AG04450 (cell line): ENCODE data around the gene ATG2A. TPM values are rescaled to one million over a fixed set of nuclear protein-coding genes. Genes with fewer than 3 reads are reported as not detected.
"Not testable (repeated sequence)": the region's sequence is repeated elsewhere in the genome, so short reads cannot be mapped to it uniquely, and the experiment has no call there.

Experiments used
- CTCF ChIA-PET: fragments of 300-600, 350-600 bp; formaldehyde crosslinking; extraction: SDS; loops from one replicate; lab custom pipeline; 2022; ENCODE audit warnings: antibody characterized with exemption, inconsistent platforms; lab: Charles Lee
- POLR2A ChIA-PET: fragments of 350-600 bp; formaldehyde crosslinking; extraction: SDS; loops from one replicate; lab custom pipeline; 2021; ENCODE audit warnings: antibody characterized with exemption, inconsistent platforms; lab: Yijun Ruan, JAX
- DNase-seq: peaks from one replicate; pipeline ENCODE4 v3.0.0-alpha.2; 2011; ENCODE audit warnings: low read depth, low spot score
- H3K27ac ChIP-seq: one replicate; pipeline ENCODE4 v1.5.1; 2012; ENCODE audit warnings: low read depth, low read length, control low read depth
- H3K27me3 ChIP-seq: one replicate; pipeline ENCODE4 v1.6.0; 2012; ENCODE audit warnings: low read length; ENCODE audit not compliant: control insufficient read depth, insufficient read depth
- H3K4me3 ChIP-seq: 2 replicates; pipeline ENCODE4 v1.5.1; 2011; ENCODE audit warnings: mild to moderate bottlenecking, low read depth, low read length, control low read depth
- H3K9me3 ChIP-seq: 2 replicates; pipeline ENCODE4 v1.5.1; 2012; ENCODE audit warnings: low read length; ENCODE audit not compliant: control insufficient read depth, insufficient read depth
- CTCF ChIP-seq: IDR thresholded peaks from 2 replicates; pipeline ENCODE4 v1.5.1; 2011; ENCODE audit warnings: low read depth, low read length, control low read depth, inconsistent platforms
- polyA plus RNA-seq: library from polyadenylated mRNA; depleted of rRNA; stranded (reverse); fragments of >200 nt; gene quantifications from 2 replicates; pipeline ENCODE4 v1.2.3, GENCODE V29; 2011; rRNA removed
- small RNA-seq: library from RNA; depleted of rRNA; stranded (forward); fragments of <200 nt; gene quantifications from one replicate; pipeline ENCODE3, GENCODE V24; 2012; ENCODE audit warnings: low read depth; ENCODE audit not compliant: insufficient read length

Gene ATG2A
- polyA plus RNA-seq, 1 experiment, result 3.7 TPM

- Histone ChIP-seq H3K27me3 (no peaks in the 10 kb centered on the region), H3K27ac (peak overlapping the region; percentile 21), H3K4me3 (no peak overlapping the region), H3K9me3 (no peaks in the 10 kb centered on the region)
- ChIA-PET POLR2A (interaction anchor here (0.7 to 1.5 kb wide), 4 partner anchors 22 to 167 kb away, joined by 3 to 4 read pairs (median 3); partner anchors contain the start of gene ARL2), CTCF (interaction anchor here (0.6 to 8.3 kb wide), 16 partner anchors 9 to 243 kb away, joined by 3 to 86 read pairs (median 5); partner anchors contain the start of gene BATF2)
- peak; percentile 63 for DNase-seq
- TF ChIP-seq CTCF, result peak; percentile 96
Observed at GRCh38 chr11:64846998-64847666, 69.9 kb downstream of the ATG2A start.

- H3K4me3 ChIP-seq, H3K27ac ChIP-seq, DNase-seq, H3K9me3 ChIP-seq, H3K27me3 ChIP-seq: not testable (repeated sequence)
- CTCF ChIA-PET, result interaction anchor here (0.5 to 8.3 kb wide), 13 partner anchors 11 to 407 kb away, joined by 3 to 86 read pairs (median 4); partner anchors contain the start of genes ARL2 and BATF2
- POLR2A ChIA-PET, result interaction anchor here (0.7 to 1.4 kb wide), 3 partner anchors 31 to 42 kb away, joined by 3 to 8 read pairs (median 3); no protein-coding TSS in a partner anchor
Observed at GRCh38 chr11:64845776-64846129, 71.3 kb downstream of the ATG2A start.

GRCh38 chr11:64845129-64845775 lies 71.8 kb downstream of the ATG2A start:
- Histone ChIP-seq H3K9me3 (no peaks in the 10 kb centered on the region), H3K27ac (no peak overlapping the region), H3K4me3 (no peak overlapping the region), H3K27me3 (no peaks in the 10 kb centered on the region)
- ChIA-PET POLR2A (interaction anchor here (0.6 to 1.4 kb wide), 4 partner anchors 32 to 45 kb away, joined by 3 to 8 read pairs (median 3); no protein-coding TSS in a partner anchor), CTCF (interaction anchor here (0.5 to 8.3 kb wide), 12 partner anchors 23 to 407 kb away, joined by 3 to 86 read pairs (median 4); partner anchors contain the start of genes ARL2 and BATF2)
- no peak for TF ChIP-seq CTCF
- no peak for DNase-seq

Small RNAs within 50 kb of the gene (small RNA-seq; reads per million reads assigned to genes)
- gene MIR6749, result not detected
- gene MIR6750, result not detected

Other genes starting within 250 kb of the ATG2A start
- gene NRXN2, start 194.0 kb downstream of the ATG2A start, polyA plus RNA-seq, result not detected in 2 replicates
- 0.16 and 0.43 TPM in 2 replicates for gene RASGRP2, start 173.1 kb downstream of the ATG2A start, polyA plus RNA-seq
- gene PYGM, start 157.2 kb downstream of the ATG2A start, polyA plus RNA-seq, result 0.14 and 0.20 TPM in 2 replicates
- 55.9 and 56.8 TPM in 2 replicates for gene SF1, start 138.7 kb downstream of the ATG2A start, polyA plus RNA-seq
- gene MAP4K2, start 114.0 kb downstream of the ATG2A start, polyA plus RNA-seq, result 9.9 and 14.1 TPM in 2 replicates
- 15.0 and 22.3 TPM in 2 replicates for gene MEN1, start 106.7 kb downstream of the ATG2A start, polyA plus RNA-seq
- 0.02 and 0.04 TPM in 2 replicates for gene CDC42BPG, start 72.6 kb downstream of the ATG2A start, polyA plus RNA-seq
- 56.1 and 77.7 TPM in 2 replicates for gene EHD1, start 38.6 kb downstream of the ATG2A start, polyA plus RNA-seq
- 11.2 and 16.6 TPM in 2 replicates for gene PPP2R5B, start 7.5 kb upstream of the ATG2A start, polyA plus RNA-seq
- gene GPHA2, start 18.7 kb upstream of the ATG2A start, polyA plus RNA-seq, result not detected in 2 replicates
- gene MAJIN, start 54.9 kb upstream of the ATG2A start, polyA plus RNA-seq, result not detected in 2 replicates
- gene BATF2, start 79.8 kb upstream of the ATG2A start, polyA plus RNA-seq, result 1.5 and 2.1 TPM in 2 replicates
- gene ARL2, start 97.0 kb upstream of the ATG2A start, polyA plus RNA-seq, result 60.7 and 76.5 TPM in 2 replicates
- 8.0 and 10.5 TPM in 2 replicates for gene SNX15, start 110.2 kb upstream of the ATG2A start, polyA plus RNA-seq
- gene SAC3D1, start 124.0 kb upstream of the ATG2A start, polyA plus RNA-seq, result 4.5 and 5.3 TPM in 2 replicates
- gene NAALADL1, start 141.3 kb upstream of the ATG2A start, polyA plus RNA-seq, result 9.4 and 12.0 TPM in 2 replicates
- gene CDCA5, start 166.8 kb upstream of the ATG2A start, polyA plus RNA-seq, result 4.2 and 5.2 TPM in 2 replicates
- gene ZFPL1, start 167.0 kb upstream of the ATG2A start, polyA plus RNA-seq, result 30.9 and 39.1 TPM in 2 replicates
- gene VPS51, start 179.0 kb upstream of the ATG2A start, polyA plus RNA-seq, result 38.9 and 74.1 TPM in 2 replicates
- 10.3 and 15.1 TPM in 2 replicates for gene TM7SF2, start 194.7 kb upstream of the ATG2A start, polyA plus RNA-seq
- gene ZNHIT2, start 200.5 kb upstream of the ATG2A start, polyA plus RNA-seq, result 3.1 and 3.6 TPM in 2 replicates
- gene FAU, start 204.9 kb upstream of the ATG2A start, polyA plus RNA-seq, result 426 and 504 TPM in 2 replicates
- gene MRPL49, start 205.1 kb upstream of the ATG2A start, polyA plus RNA-seq, result 54.2 and 55.7 TPM in 2 replicates
- gene SYVN1, start 217.3 kb upstream of the ATG2A start, polyA plus RNA-seq, result 18.7 and 27.7 TPM in 2 replicates